HG03521 (cell line): ENCODE data around the gene USP7.
"Not testable (repeated sequence)": the region's sequence is repeated elsewhere in the genome, so short reads cannot be mapped to it uniquely, and the experiment has no call there.

Source experiments
- ATAC-seq: cut with Tn5 transposase; IDR thresholded peaks from one replicate; pipeline ENCODE4 v1.9.1; 2021; ENCODE audit warnings: mild to moderate bottlenecking, moderate library complexity; ENCODE audit not compliant: unreplicated experiment

Gene USP7

GRCh38 chr16:8848939-8849391 is 114.7 kb downstream of the USP7 start:
- no peak for ATAC-seq

- no peak for ATAC-seq
Observed at GRCh38 chr16:8848231-8848938, 115.3 kb downstream of the USP7 start.

GRCh38 chr16:8847623-8848022 is 116.1 kb downstream of the USP7 start:
- no peak for ATAC-seq

- ATAC-seq: no peak
Observed at GRCh38 chr16:8847145-8847544, 116.6 kb downstream of the USP7 start.

GRCh38 chr16:8846401-8846932 is 117.2 kb downstream of the USP7 start:
- no peak for ATAC-seq

GRCh38 chr16:8845699-8846298 is 117.9 kb downstream of the USP7 start:
- no peak for ATAC-seq

GRCh38 chr16:8843296-8843695 is 120.4 kb downstream of the USP7 start:
- not testable (repeated sequence) for ATAC-seq
